GM21723 (cell line): ENCODE results near the gene KICS2.

Experiments used
- ATAC-seq: cut with Tn5 transposase; IDR thresholded peaks from one replicate; pipeline ENCODE4 v1.9.1; 2021; ENCODE audit warnings: mild to moderate bottlenecking, moderate library complexity; ENCODE audit not compliant: unreplicated experiment

The KICS2 gene

DNA sequence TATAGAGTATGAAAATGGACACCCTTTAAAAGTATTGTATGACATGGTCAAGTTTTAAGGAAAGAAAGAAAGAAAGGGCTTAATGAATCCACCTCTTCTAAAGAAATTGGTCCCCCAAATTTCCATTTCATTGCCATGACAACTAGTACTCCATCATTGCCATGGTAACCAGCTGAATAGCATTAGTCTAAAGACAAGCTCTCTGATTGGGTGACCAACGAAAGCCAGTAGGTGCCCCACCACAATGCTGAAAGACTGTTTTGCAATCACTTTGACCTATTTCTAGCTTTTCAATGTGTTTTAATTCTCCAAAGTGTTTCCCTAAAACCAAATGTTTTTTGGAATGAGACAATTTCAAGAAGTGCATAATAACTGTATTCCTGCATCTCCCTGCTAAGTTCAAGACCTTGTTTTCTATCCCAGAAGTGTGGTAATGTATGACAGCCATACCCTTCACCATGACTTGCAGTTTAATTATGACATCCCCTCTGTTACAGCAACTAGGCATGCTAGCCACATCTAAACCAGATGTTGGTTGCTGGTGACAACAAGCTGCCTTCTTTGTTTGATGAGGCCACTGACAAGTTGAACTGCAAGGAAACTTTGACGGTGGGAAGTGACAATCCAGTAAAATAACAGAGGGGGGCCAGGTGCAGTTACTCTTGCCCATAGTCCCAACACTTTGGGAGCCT is 46.7 kb downstream of the KICS2 start:
- no peak for ATAC-seq

DNA sequence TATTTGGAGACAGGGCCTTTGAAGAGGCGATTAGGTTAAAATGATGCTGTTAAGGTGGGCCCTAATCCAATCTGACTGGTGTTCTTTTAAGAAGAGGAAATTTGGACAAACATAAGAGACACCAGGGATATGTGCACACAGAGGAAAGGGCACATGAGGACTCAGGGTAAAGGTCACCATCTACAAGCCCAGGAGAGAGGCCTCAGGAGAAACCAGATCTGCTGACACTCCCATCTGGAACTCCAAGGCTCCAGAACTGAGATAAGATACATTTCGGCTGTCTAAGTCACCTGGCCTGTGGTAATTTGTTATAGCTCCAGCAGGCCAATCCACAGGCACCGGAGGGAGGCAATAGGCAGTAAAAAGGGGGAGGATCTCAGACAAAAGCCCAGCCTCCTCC is 48.6 kb downstream of the KICS2 start:
- no peak for ATAC-seq
